Coronary artery (tissue), 2 donors: ENCODE measurements around the gene PRKCZ.

Experiments
- DNase-seq: peaks from one replicate; pipeline ENCODE4 v3.0.0-alpha.2; 2017; ENCODE audit warnings: low spot score
- H3K27ac ChIP-seq, 2 donors: fragments of 200-600 bp; sonication (generic); one replicate each; pipeline ENCODE4 v1.5.1; 2016 to 2019
- H3K4me3 ChIP-seq: fragments of 200-600 bp; sonication (generic); 2 replicates; pipeline ENCODE4 v1.5.1; 2016; ENCODE audit warnings: mild to moderate bottlenecking, moderate library complexity
- TF ChIP-seq, protein P1 (sequence below): fragments of 200-600 bp; sonication (generic); IDR thresholded peaks from one replicate; pipeline ENCODE4 v1.5.1; 2019; ENCODE audit warnings: antibody characterized with exemption

The PRKCZ gene

GRCh38 chr1:2173546-2174347 is 123.5 kb downstream of the PRKCZ start:
- peak overlapping the region; percentile 68 for H3K4me3 ChIP-seq
- no peak overlapping the region for H3K27ac ChIP-seq

DNA sequence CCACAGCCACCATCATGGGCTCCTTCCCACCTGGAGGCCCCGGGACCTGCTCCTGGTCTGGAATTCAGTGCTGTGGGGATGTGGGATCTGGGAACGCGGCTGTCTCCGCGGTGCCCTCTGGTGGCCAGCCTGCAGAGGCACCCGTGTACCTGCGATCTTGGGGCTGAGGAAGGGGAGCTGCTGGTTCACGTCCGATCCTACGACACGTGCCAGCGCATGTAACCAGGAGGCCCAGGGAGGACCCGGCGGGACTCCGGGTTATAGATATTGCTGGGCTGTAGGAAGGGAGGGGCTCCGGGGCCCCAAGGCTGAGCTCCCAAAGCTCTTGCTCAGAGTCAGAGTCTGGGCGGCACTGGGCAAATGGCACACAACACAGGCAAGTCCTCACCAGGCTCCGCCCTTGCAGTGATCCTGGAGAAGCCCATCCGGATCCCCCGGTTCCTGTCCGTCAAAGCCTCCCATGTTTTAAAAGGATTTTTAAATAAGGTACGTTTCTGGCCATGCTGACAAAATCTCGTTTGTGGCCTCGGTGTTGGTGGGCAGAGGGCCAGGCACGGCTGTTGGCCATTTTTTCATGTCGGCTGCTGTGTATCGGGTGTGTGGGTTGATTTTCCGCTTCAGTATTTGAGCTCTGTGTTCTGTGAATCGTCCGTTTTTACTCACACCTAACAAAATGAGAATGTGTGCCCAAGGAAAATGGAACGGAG is 124.3 kb downstream of the PRKCZ start:
- peak overlapping the region; percentile 68 for H3K4me3 ChIP-seq
- DNase-seq: peak; percentile 83
- TF ChIP-seq, protein P1, sequence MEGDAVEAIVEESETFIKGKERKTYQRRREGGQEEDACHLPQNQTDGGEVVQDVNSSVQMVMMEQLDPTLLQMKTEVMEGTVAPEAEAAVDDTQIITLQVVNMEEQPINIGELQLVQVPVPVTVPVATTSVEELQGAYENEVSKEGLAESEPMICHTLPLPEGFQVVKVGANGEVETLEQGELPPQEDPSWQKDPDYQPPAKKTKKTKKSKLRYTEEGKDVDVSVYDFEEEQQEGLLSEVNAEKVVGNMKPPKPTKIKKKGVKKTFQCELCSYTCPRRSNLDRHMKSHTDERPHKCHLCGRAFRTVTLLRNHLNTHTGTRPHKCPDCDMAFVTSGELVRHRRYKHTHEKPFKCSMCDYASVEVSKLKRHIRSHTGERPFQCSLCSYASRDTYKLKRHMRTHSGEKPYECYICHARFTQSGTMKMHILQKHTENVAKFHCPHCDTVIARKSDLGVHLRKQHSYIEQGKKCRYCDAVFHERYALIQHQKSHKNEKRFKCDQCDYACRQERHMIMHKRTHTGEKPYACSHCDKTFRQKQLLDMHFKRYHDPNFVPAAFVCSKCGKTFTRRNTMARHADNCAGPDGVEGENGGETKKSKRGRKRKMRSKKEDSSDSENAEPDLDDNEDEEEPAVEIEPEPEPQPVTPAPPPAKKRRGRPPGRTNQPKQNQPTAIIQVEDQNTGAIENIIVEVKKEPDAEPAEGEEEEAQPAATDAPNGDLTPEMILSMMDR: peak; percentile 91
- peak overlapping the region; percentile 20 to 49 for H3K27ac ChIP-seq

More at GRCh38 chr1:2173546-2174347, 123.5 kb downstream of the PRKCZ start:
- TF ChIP-seq, protein P1: no peak
- no peak for DNase-seq

- TF ChIP-seq, protein P1: no peak
- Histone ChIP-seq H3K4me3 (peak overlapping the region; percentile 68), H3K27ac (no peak overlapping the region)
- no peak for DNase-seq
These were observed 124.8 kb downstream of the PRKCZ start for GRCh38 chr1:2175055-2175414.

DNA sequence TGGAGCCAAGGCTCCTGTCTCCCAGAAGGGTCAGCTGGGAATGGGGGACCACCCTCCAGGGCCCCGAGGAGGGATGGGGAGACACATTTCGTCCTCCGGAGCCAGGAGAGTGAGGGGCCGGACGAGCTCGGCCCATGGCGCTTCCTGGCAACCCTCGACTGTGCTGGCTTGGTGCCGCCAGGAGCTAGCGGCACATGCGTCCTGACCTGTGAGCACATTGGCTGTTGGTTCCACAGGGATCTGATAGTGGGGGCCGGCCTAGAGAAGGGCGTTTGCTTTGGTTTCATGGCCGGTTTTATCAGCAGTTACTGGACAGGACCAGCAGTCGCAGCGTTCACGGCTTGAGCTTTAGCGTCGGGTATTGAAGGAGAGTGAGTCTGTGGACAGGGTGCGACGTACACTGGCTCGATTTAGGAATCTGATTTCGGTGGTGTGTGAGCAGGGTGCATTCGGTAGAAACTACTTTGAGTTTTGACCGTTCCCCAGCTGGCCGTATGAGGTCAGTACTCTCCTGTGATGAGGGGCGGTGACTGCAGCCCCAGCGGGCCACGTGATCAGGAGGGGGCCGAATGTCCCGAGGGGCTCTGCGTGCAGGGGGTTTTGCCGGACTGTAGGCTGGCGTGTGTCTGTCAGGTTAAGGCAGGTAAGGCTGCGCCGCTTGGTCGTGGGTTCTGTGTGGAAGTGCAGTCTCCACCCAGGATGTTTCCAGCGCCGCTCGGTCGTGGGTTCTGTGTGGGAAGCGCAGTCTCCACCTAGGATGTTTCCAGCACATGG is 125.7 kb downstream of the PRKCZ start:
- Histone ChIP-seq H3K4me3 (no peak overlapping the region), H3K27ac (no peak overlapping the region)
- TF ChIP-seq, protein P1: no peak
- DNase-seq: no peak

DNA sequence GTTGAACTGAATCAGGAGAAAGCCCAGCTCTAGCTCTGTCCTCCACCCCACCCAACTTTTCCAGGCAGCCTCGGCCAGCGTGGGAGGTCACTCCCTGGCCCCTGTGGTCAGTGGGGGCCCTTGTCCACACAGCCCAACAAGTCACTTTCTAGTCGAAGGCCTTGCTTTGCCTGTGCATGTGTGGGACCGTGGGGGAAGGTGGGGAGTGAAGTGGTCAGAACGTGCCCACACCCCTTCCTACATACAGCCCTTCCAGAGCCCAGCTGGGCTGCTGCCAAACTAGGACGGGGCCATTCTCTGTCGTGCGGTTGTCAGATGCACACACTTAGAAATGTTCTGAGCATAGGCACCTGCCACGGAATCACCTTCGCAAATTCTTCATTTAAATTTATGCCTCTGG is 126.4 kb downstream of the PRKCZ start:
- no peak overlapping the region for H3K4me3 ChIP-seq
- TF ChIP-seq, protein P1: no peak
- no peak for DNase-seq
- no peak overlapping the region for H3K27ac ChIP-seq

GRCh38 chr1:2177541-2177940 is 127.3 kb downstream of the PRKCZ start:
- Histone ChIP-seq H3K27ac (no peak overlapping the region), H3K4me3 (no peak overlapping the region)
- DNase-seq: no peak
- TF ChIP-seq, protein P1: no peak
